Caco-2 (cell line): ENCODE results near the gene SUN2. TPM values are rescaled to one million over a fixed set of nuclear protein-coding genes. Genes with fewer than 3 reads are reported as not detected.

Source experiments
- BruUV-seq: library from RNA; stranded (reverse); fragments of 400-500 nt; replicated peaks from 2 replicates; lab custom pipeline; 2021; lab: Mats Ljungman, UMichigan
- CTCF ChIA-PET: fragments of 300-600 bp; sonication (Branson Sonifier 250); formaldehyde crosslinking; loops from one replicate; lab custom pipeline; 2022; ENCODE audit warnings: antibody characterized with exemption; lab: Charles Lee
- POLR2A ChIA-PET: fragments of 300-600 bp; sonication (Branson Sonifier 250); formaldehyde crosslinking; loops from one replicate; lab custom pipeline; 2022; ENCODE audit warnings: antibody characterized with exemption; lab: Charles Lee
- DNase-seq, 2 experiments: peaks; one replicate each; pipeline versions ENCODE4 v3.0.0 to v3.0.0-alpha.2; 2020 to 2022
- H3K27me3 ChIP-seq: replicated peaks from 2 replicates; pipeline ENCODE4 v1.6.0; 2011; ENCODE audit warnings: low read length; ENCODE audit not compliant: control insufficient read depth, insufficient read depth
- H3K36me3 ChIP-seq: 2 replicates; pipeline ENCODE4 v1.5.1; 2011; ENCODE audit warnings: low read length; ENCODE audit not compliant: control insufficient read depth, insufficient read depth
- H3K4me1 ChIP-seq: fragments of 250-450 bp; sonication (Bioruptor Pico); 2 replicates; pipeline ENCODE4 v1.5.1; 2020; ENCODE audit warnings: mild to moderate bottlenecking
- H3K4me3 ChIP-seq: 2 replicates; pipeline ENCODE4 v1.5.1; 2011; ENCODE audit warnings: low read depth, mild to moderate bottlenecking, control low read depth, low read length
- H3K9me3 ChIP-seq: fragments of 250-450 bp; sonication (Bioruptor Pico); 2 replicates; pipeline ENCODE4 v1.5.1; 2020; ENCODE audit warnings: mild to moderate bottlenecking, moderate library complexity
- H3K27ac Mint-ChIP-seq: one replicate; pipeline ENCODE4 v1.8.0; 2022; ENCODE audit warnings: mixed read lengths; ENCODE audit not compliant: unreplicated experiment
- H3K27me3 Mint-ChIP-seq: one replicate; pipeline ENCODE4 v1.8.0; 2022; ENCODE audit warnings: mixed read lengths; ENCODE audit not compliant: insufficient read depth, unreplicated experiment
- H3K36me3 Mint-ChIP-seq: one replicate; pipeline ENCODE4 v1.8.0; 2022; ENCODE audit warnings: mild to moderate bottlenecking, mixed read lengths; ENCODE audit not compliant: insufficient read depth, unreplicated experiment
- H3K4me1 Mint-ChIP-seq: one replicate; pipeline ENCODE4 v1.8.0; 2022; ENCODE audit warnings: low read depth, mixed read lengths; ENCODE audit not compliant: unreplicated experiment
- H3K4me3 Mint-ChIP-seq: one replicate; pipeline ENCODE4 v1.8.0; 2022; ENCODE audit warnings: mild to moderate bottlenecking, moderate library complexity, mixed read lengths; ENCODE audit not compliant: unreplicated experiment
- H3K9me3 Mint-ChIP-seq: one replicate; pipeline ENCODE4 v1.8.0; 2022; ENCODE audit warnings: mixed read lengths; ENCODE audit not compliant: unreplicated experiment
- intact Hi-C: fragments of 100-400 bp; cut with micrococcal nuclease; formaldehyde crosslinking; loops from one replicate; pipeline ENCODE4 v1.10.0; 2022; ENCODE audit not compliant: unreplicated experiment
- total RNA-seq: library from RNA; stranded (reverse); gene quantifications from 2 replicates; pipeline ENCODE4 v1.2.3, GENCODE V29; 2022
- TF ChIP-seq, protein P1 (sequence below), 2 experiments: fragments of 200-600 bp in 1 of 2; IDR thresholded peaks; 1 replicate in 1 of 2; 2 replicates in 1 of 2; pipeline versions ENCODE4 v1.5.1 to v1.8.0; 2011 to 2022; ENCODE audit warnings: antibody characterized with exemption in 1 of 2, control low read depth in 1 of 2, inconsistent platforms in 1 of 2, low read depth in 1 of 2, low read length in 1 of 2, mild to moderate bottlenecking in 1 of 2, moderate library complexity in 1 of 2; ENCODE audit not compliant: insufficient read depth in 1 of 2, severe bottlenecking in 1 of 2, unreplicated experiment in 1 of 2

SUN2 gene
- total RNA-seq, 1 experiment from 2014 or later: 67.8 TPM

DNA sequence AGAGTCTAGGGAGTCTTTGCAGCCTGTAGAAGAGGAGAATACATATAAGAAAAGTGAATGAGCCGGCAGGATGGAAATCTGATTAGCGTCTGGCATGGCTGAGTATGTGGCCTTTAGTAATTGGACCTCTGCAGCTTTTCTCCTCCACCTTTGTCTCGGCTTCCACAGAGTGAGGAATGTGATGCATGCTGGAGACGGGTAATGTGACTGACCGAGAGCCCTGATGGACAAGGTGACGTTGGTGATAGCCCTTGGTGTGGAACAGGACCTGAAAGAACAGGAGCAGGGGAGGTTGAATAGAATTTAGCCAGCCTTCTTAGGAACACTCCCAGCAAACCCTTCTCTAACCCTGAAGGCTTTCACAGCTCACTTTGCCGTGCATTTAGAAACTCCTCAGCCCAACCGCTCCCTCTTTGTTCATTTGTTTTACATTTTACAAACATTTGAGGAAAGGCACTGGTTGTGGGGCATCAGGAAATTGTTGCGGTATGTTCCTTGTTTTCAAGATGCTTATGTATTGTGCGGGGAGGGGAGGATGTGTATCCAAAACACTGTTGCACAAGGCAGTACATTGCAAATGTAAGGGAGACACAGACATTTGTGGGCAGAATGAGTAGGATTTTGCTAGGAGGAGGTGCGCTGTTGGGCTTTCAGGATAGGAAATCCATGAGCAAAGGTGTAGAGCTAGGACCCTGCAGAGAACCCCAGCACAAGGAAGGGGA lies 43.2 kb downstream of the SUN2 start:
- no peak overlapping the region for H3K4me3 Mint-ChIP-seq
- H3K27ac Mint-ChIP-seq: no peak overlapping the region
- no peaks in the 10 kb centered on the region for H3K9me3 Mint-ChIP-seq
- intact Hi-C loops: no loop called here
- TF ChIP-seq, protein P1, sequence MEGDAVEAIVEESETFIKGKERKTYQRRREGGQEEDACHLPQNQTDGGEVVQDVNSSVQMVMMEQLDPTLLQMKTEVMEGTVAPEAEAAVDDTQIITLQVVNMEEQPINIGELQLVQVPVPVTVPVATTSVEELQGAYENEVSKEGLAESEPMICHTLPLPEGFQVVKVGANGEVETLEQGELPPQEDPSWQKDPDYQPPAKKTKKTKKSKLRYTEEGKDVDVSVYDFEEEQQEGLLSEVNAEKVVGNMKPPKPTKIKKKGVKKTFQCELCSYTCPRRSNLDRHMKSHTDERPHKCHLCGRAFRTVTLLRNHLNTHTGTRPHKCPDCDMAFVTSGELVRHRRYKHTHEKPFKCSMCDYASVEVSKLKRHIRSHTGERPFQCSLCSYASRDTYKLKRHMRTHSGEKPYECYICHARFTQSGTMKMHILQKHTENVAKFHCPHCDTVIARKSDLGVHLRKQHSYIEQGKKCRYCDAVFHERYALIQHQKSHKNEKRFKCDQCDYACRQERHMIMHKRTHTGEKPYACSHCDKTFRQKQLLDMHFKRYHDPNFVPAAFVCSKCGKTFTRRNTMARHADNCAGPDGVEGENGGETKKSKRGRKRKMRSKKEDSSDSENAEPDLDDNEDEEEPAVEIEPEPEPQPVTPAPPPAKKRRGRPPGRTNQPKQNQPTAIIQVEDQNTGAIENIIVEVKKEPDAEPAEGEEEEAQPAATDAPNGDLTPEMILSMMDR (IDR thresholded peaks at IDR 0.05; ENCODE audit: insufficient read depth in 1 of 2, low read depth in 1 of 2, low read length in 1 of 2, severe bottlenecking in 1 of 2, unreplicated experiment in 1 of 2): no peak
- H3K36me3 Mint-ChIP-seq: peaks cover 32% of the 10 kb centered on the region
- no peaks in the 10 kb centered on the region for H3K9me3 ChIP-seq
- no peaks in the 10 kb centered on the region for H3K27me3 Mint-ChIP-seq
- ChIA-PET CTCF (no interaction called here), POLR2A (no interaction called here)
- DNase-seq: no peak
- peaks cover 7% of the 10 kb centered on the region for H3K36me3 ChIP-seq
- H3K27me3 ChIP-seq: no peaks in the 10 kb centered on the region
- H3K4me1 ChIP-seq: peaks cover under 1% of the 10 kb centered on the region; the same call in 1 of the 2 replicates
- H3K4me1 Mint-ChIP-seq: peaks cover 16% of the 10 kb centered on the region
- H3K4me3 ChIP-seq: no peak overlapping the region
- no TSS peak for BruUV-seq

DNA sequence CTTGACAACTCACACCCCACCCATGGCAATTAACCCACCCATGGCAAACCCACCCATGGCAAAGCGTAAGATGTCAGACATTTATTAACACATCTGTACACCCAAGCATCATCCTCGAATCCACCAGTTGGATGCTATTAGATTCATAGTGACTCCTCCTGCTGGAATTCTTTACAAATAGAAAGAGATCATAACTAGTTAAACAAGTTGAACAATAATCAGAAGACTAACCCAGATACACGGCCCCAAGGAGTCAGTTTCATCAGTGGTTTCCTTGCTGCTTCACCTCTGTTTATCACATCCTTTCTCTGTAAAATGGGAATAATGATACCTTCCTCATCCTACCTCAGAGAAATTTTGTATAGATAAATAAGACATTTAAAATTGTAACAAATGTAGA lies 44.9 kb downstream of the SUN2 start:
- CTCF ChIA-PET: no interaction called here
- DNase-seq: no peak
- Mint-ChIP-seq H3K4me1 (peaks cover 23% of the 10 kb centered on the region), H3K4me3 (no peak overlapping the region), H3K9me3 (no peaks in the 10 kb centered on the region), H3K27me3 (no peaks in the 10 kb centered on the region), H3K36me3 (peaks cover 32% of the 10 kb centered on the region), H3K27ac (no peak overlapping the region)
- H3K4me3 ChIP-seq: no peak overlapping the region
- H3K27me3 ChIP-seq: no peaks in the 10 kb centered on the region
- no peaks in the 10 kb centered on the region for H3K9me3 ChIP-seq
- no TSS peak for BruUV-seq
- POLR2A ChIA-PET: no interaction called here
- H3K4me1 ChIP-seq: peaks cover 9% of the 10 kb centered on the region; the same call in 1 of the 2 replicates
- intact Hi-C loops: no loop called here
- peaks cover 5% of the 10 kb centered on the region for H3K36me3 ChIP-seq
- TF ChIP-seq, protein P1 (IDR thresholded peaks at IDR 0.05; ENCODE audit: insufficient read depth in 1 of 2, low read depth in 1 of 2, low read length in 1 of 2, severe bottlenecking in 1 of 2, unreplicated experiment in 1 of 2): no peak

DNA sequence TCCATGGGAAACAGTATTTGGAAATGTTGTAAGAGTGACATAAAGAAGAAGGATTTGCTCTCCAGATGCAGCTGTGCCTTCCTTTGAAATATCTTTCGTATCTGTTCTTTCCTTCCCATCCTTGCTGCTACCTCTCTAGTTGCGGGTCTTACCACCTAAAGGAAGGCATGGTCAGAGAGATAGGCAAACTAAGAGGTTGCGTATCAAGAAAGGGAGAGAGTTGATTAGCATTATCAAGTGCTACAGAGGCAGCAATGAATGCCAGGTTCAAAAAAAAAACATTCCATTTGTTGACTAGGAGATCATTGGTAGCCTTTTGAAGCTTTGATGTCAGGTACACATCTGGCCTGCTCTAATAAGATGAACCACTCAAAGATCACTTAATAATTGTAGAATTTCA lies 45.4 kb downstream of the SUN2 start:
- Mint-ChIP-seq H3K4me3 (no peak overlapping the region), H3K4me1 (peaks cover 23% of the 10 kb centered on the region), H3K9me3 (no peaks in the 10 kb centered on the region), H3K27me3 (no peaks in the 10 kb centered on the region), H3K27ac (no peak overlapping the region), H3K36me3 (peaks cover 32% of the 10 kb centered on the region)
- Histone ChIP-seq H3K4me1 (peaks cover 9% of the 10 kb centered on the region; the same call in 1 of the 2 replicates), H3K27me3 (no peaks in the 10 kb centered on the region), H3K4me3 (no peak overlapping the region), H3K36me3 (peaks cover 5% of the 10 kb centered on the region), H3K9me3 (no peaks in the 10 kb centered on the region)
- no peak for DNase-seq
- no TSS peak for BruUV-seq
- TF ChIP-seq, protein P1 (IDR thresholded peaks at IDR 0.05; ENCODE audit: insufficient read depth in 1 of 2, low read depth in 1 of 2, low read length in 1 of 2, severe bottlenecking in 1 of 2, unreplicated experiment in 1 of 2): no peak
- intact Hi-C loops: no loop called here
- ChIA-PET CTCF (no interaction called here), POLR2A (no interaction called here)
